HepG2 (cell line): Measurements from ENCODE around the gene APC2. TPM values are rescaled to one million over a fixed set of nuclear protein-coding genes. Genes with fewer than 3 reads are reported as not detected.

Source experiments
- AGO2 ChIP-seq: fragments of 200-400 bp; formaldehyde crosslinking; optimal IDR thresholded peaks from 2 replicates; pipeline ENCODE3; 2017; ENCODE audit warnings: mild to moderate bottlenecking, low read depth, low read length, moderate library complexity
- ARHGAP35 ChIP-seq: sonication (generic); formaldehyde crosslinking; IDR thresholded peaks from 2 replicates; pipeline ENCODE4 v1.9.0; 2022; ENCODE audit warnings: mild to moderate bottlenecking, inconsistent platforms, moderate library complexity, missing genetic modification reagents, borderline replicate concordance
- DPF2 ChIP-seq: sonication (generic); formaldehyde crosslinking; IDR thresholded peaks from 2 replicates; pipeline ENCODE4 v1.4.0; 2020; ENCODE audit warnings: mild to moderate bottlenecking, low read depth, missing genetic modification reagents, borderline replicate concordance
- GABPA ChIP-seq, 2 experiments: IDR thresholded peaks; 2 replicates each; pipeline ENCODE4 v1.6.1; 2011 to 2016; ENCODE audit warnings: low read depth in 2 of 2, low read length in 1 of 2, missing biosample characterization in 1 of 2, missing genetic modification characterization in 1 of 2
- GATAD2A ChIP-seq: IDR thresholded peaks from 2 replicates; pipeline ENCODE4 v1.6.1; 2016
- HOXA3 ChIP-seq: sonication (generic); formaldehyde crosslinking; IDR thresholded peaks from 2 replicates; pipeline ENCODE4 v1.5.0; 2020; ENCODE audit warnings: missing genetic modification reagents
- KDM1A ChIP-seq: IDR thresholded peaks from 2 replicates; pipeline ENCODE4 v1.6.1; 2016; ENCODE audit warnings: missing compliant biosample characterization
- KDM5A ChIP-seq: fragments of 200-600 bp; sonication (generic); IDR thresholded peaks from 2 replicates; pipeline ENCODE4 v1.7.0; 2018; ENCODE audit warnings: antibody characterized with exemption, mild to moderate bottlenecking, low read length, borderline replicate concordance
- KLF11 ChIP-seq: IDR thresholded peaks from 2 replicates; pipeline ENCODE4 v1.6.1; 2016; ENCODE audit warnings: missing compliant biosample characterization
- NFIB ChIP-seq: sonication (generic); formaldehyde crosslinking; IDR thresholded peaks from 2 replicates; pipeline ENCODE4 v1.9.0; 2021; ENCODE audit warnings: missing genetic modification reagents, mild to moderate bottlenecking, borderline replicate concordance
- NFKB2 ChIP-seq: sonication (generic); formaldehyde crosslinking; IDR thresholded peaks from 2 replicates; pipeline ENCODE4 v1.4.0; 2020; ENCODE audit warnings: missing genetic modification reagents, borderline replicate concordance
- PAF1 ChIP-seq: IDR thresholded peaks from 2 replicates; pipeline ENCODE4 v1.6.1; 2016; ENCODE audit warnings: missing genetic modification reagents, missing compliant biosample characterization
- RBFOX2 ChIP-seq: fragments of 200-400 bp; formaldehyde crosslinking; IDR thresholded peaks from 2 replicates; pipeline ENCODE4 v1.6.1; 2017; ENCODE audit warnings: low read depth, mild to moderate bottlenecking, low read length
- RBM22 ChIP-seq: fragments of 200-400 bp; formaldehyde crosslinking; optimal IDR thresholded peaks from 2 replicates; pipeline ENCODE3; 2017; ENCODE audit warnings: mild to moderate bottlenecking, low read length, moderate library complexity
- ZC3H13 ChIP-seq: sonication (generic); formaldehyde crosslinking; IDR thresholded peaks from 2 replicates; pipeline ENCODE4 v1.8.1; 2023; ENCODE audit warnings: mild to moderate bottlenecking, missing genetic modification reagents, moderate library complexity
- ZNF225 ChIP-seq: sonication (generic); formaldehyde crosslinking; IDR thresholded peaks from 2 replicates; pipeline ENCODE4 v1.4.0; 2020; ENCODE audit warnings: mild to moderate bottlenecking, missing genetic modification reagents
- ZNF329 ChIP-seq: sonication (generic); formaldehyde crosslinking; IDR thresholded peaks from 2 replicates; pipeline ENCODE4 v1.9.0; 2021; ENCODE audit warnings: low read depth, mild to moderate bottlenecking, missing genetic modification reagents
- ZNF510 ChIP-seq: sonication (generic); formaldehyde crosslinking; IDR thresholded peaks from 2 replicates; pipeline ENCODE4 v1.4.0; 2020; ENCODE audit warnings: low read depth, mild to moderate bottlenecking, missing genetic modification reagents
- ZNF619 ChIP-seq: sonication (generic); formaldehyde crosslinking; IDR thresholded peaks from 2 replicates; pipeline ENCODE4 v1.4.0; 2020; ENCODE audit warnings: mild to moderate bottlenecking, missing genetic modification reagents
- ZNF773 ChIP-seq: sonication (generic); formaldehyde crosslinking; IDR thresholded peaks from 2 replicates; pipeline ENCODE4 v1.4.0; 2020; ENCODE audit warnings: missing genetic modification reagents, borderline replicate concordance
- polyA plus RNA-seq, 8 experiments: library from polyadenylated mRNA; depleted of rRNA in 3 of 8; stranded (reverse) in 7 of 8; unstranded in 1 of 8; fragments of >200 nt; fragmentation: Illumina TruSeq in 4 of 8; extraction: Trizol in 4 of 8; gene quantifications; 2 replicates each; pipeline versions ENCODE4 v1.2.1 to v1.2.3, GENCODE V29; 2011 to 2016; ENCODE audit warnings: low read depth in 4 of 8, missing spikeins in 1 of 8, mixed read lengths in 1 of 8; ENCODE audit not compliant: insufficient read depth in 1 of 8
- total RNA-seq, 5 experiments: library from RNA; depleted of rRNA; stranded (reverse); fragments of >200 nt; fragmentation: Illumina TruSeq; extraction: Trizol; gene quantifications; 2 replicates each; pipeline ENCODE4 v1.2.3, GENCODE V29; 2016; ENCODE audit warnings: low read depth in 1 of 5
- TF ChIP-seq, protein P1 (sequence below): sonication (generic); formaldehyde crosslinking; IDR thresholded peaks from 2 replicates; pipeline ENCODE4 v1.4.0; 2020; ENCODE audit warnings: mild to moderate bottlenecking, missing genetic modification reagents
- TF ChIP-seq, protein P2 (sequence below): sonication (generic); formaldehyde crosslinking; IDR thresholded peaks from 2 replicates; pipeline ENCODE4 v1.5.0; 2020; ENCODE audit warnings: missing genetic modification reagents
- TF ChIP-seq, protein P3 (sequence below): sonication (generic); formaldehyde crosslinking; IDR thresholded peaks from 2 replicates; pipeline ENCODE4 v1.4.0; 2020; ENCODE audit warnings: missing genetic modification reagents, mild to moderate bottlenecking, borderline replicate concordance
- TF ChIP-seq, protein P4 (sequence below): sonication (generic); formaldehyde crosslinking; IDR thresholded peaks from 2 replicates; pipeline ENCODE4 v1.8.0; 2022; ENCODE audit warnings: mild to moderate bottlenecking, missing genetic modification reagents

APC2 gene
- total and polyA plus RNA-seq, 2 of the 13 experiments (the other 11 are each of a cell fraction or from before 2014, with no cell fraction given), result 0.08 to 0.22 TPM

DNA sequence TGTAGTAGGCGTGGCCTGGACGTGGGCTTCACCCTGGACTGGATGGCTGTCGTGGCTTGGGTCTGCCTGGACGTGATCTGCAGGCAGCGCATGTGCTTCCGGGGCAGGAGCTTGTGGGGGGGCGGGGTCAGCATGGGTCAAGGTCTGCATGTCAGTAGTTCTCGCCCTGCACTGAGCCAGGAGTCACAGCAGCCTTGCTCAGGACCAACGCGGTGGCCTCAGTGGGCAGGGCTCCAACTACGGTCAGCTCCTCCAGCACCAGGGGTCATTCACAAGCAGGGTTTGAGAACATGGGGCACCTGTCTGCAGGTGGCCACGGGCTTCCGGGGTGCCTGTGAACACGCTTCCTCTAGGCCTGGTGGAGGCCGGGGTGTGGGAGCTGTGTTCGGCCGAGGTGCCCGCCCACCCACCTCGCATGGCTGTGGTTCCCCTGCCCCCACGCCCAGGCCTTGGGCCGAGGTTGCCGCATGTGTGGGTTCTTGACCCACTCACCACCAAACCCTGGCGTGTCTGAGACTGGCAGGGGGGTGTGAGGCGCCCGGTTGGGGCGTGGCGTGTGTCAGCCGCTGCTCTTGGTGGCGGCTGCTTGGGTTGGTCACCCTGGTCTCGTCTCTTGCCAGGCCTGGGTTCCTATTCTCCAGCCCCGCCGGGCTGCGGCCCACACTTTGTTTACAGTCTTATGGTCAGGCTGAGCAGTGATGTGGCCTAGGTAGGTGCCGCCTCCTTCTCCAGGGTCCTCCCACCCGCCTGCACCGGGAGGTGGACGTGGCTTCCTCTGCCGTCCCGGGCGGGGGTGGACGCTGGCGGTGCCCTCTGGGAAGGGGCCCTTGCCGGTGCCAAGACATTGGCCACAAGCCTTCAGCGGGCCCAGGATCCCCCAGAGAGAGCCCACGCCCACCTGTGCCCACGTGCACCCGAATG lies 16.5 kb upstream of the APC2 start (continued):
- TF ChIP-seq NFIB (CRISPR knock-in tag) (no peak), KLF11 (CRISPR knock-in tag) (no peak), GABPA (IDR thresholded peaks at IDR 0.05; ENCODE audit: low read depth, low read length) (peak; percentile 36; the same call in 1 of the 2 replicates), GABPA (CRISPR knock-in tag; IDR thresholded peaks at IDR 0.05; ENCODE audit: low read depth) (peak; percentile 74), ZNF329 (CRISPR knock-in tag) (no peak), NFKB2 (no peak), RBM22 (peak; percentile 20), PAF1 (CRISPR knock-in tag) (no peak), ZNF225 (CRISPR knock-in tag) (0 out of 2 replicates have a peak, but pooled peaks have one; percentile 21), RBFOX2 (0 out of 2 replicates have a peak, but pooled peaks have one; percentile 14), ZNF619 (CRISPR knock-in tag) (no peak), AGO2 (peak; percentile 18), KDM1A (CRISPR knock-in tag) (no peak), ZC3H13 (CRISPR knock-in tag) (no peak), ZNF510 (CRISPR knock-in tag) (no peak), HOXA3 (CRISPR knock-in tag) (0 out of 2 replicates have a peak, but pooled peaks have one; percentile 20), KDM5A (no peak), ARHGAP35 (CRISPR knock-in tag) (no peak), ZNF773 (no peak), GATAD2A (CRISPR knock-in tag) (no peak), DPF2 (CRISPR knock-in tag) (no peak)
- TF ChIP-seq, protein P1, sequence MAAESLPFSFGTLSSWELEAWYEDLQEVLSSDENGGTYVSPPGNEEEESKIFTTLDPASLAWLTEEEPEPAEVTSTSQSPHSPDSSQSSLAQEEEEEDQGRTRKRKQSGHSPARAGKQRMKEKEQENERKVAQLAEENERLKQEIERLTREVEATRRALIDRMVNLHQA (CRISPR knock-in tag), result no peak
- TF ChIP-seq, protein P2, sequence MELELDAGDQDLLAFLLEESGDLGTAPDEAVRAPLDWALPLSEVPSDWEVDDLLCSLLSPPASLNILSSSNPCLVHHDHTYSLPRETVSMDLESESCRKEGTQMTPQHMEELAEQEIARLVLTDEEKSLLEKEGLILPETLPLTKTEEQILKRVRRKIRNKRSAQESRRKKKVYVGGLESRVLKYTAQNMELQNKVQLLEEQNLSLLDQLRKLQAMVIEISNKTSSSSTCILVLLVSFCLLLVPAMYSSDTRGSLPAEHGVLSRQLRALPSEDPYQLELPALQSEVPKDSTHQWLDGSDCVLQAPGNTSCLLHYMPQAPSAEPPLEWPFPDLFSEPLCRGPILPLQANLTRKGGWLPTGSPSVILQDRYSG (CRISPR knock-in tag), result no peak
- TF ChIP-seq, protein P3, sequence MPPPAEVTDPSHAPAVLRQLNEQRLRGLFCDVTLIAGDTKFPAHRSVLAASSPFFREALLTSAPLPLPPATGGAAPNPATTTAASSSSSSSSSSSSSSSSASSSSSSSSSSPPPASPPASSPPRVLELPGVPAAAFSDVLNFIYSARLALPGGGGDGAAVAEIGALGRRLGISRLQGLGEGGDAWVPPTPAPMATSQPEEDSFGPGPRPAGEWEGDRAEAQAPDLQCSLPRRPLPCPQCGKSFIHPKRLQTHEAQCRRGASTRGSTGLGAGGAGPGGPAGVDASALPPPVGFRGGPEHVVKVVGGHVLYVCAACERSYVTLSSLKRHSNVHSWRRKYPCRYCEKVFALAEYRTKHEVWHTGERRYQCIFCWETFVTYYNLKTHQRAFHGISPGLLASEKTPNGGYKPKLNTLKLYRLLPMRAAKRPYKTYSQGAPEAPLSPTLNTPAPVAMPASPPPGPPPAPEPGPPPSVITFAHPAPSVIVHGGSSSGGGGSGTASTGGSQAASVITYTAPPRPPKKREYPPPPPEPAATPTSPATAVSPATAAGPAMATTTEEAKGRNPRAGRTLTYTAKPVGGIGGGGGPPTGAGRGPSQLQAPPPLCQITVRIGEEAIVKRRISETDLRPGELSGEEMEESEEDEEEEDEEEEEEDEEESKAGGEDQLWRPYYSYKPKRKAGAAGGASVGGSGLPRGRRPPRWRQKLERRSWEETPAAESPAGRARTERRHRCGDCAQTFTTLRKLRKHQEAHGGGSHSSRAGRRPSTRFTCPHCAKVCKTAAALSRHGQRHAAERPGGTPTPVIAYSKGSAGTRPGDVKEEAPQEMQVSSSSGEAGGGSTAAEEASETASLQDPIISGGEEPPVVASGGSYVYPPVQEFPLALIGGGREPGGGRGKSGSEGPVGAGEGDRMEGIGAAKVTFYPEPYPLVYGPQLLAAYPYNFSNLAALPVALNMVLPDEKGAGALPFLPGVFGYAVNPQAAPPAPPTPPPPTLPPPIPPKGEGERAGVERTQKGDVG (CRISPR knock-in tag), result peak; percentile 65; the same call in 1 of the 2 replicates
- TF ChIP-seq, protein P4, sequence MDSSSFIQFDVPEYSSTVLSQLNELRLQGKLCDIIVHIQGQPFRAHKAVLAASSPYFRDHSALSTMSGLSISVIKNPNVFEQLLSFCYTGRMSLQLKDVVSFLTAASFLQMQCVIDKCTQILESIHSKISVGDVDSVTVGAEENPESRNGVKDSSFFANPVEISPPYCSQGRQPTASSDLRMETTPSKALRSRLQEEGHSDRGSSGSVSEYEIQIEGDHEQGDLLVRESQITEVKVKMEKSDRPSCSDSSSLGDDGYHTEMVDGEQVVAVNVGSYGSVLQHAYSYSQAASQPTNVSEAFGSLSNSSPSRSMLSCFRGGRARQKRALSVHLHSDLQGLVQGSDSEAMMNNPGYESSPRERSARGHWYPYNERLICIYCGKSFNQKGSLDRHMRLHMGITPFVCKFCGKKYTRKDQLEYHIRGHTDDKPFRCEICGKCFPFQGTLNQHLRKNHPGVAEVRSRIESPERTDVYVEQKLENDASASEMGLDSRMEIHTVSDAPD (CRISPR knock-in tag), result no peak
